Esophagus muscularis mucosa (tissue), 4 donors: ENCODE results near the gene NAIF1. TPM values are rescaled to one million over a fixed set of nuclear protein-coding genes. Genes with fewer than 3 reads are reported as not detected.

ENCODE experiments used
- DNase-seq: peaks from one replicate; pipeline ENCODE4 v3.0.0-alpha.2; 2017; ENCODE audit errors: extremely low spot score
- H3K27ac ChIP-seq, 4 donors: fragments of 200-600 bp; sonication (generic); replicated peaks in 1 of 4; 1 replicate in 3 of 4; 2 replicates in 1 of 4; pipeline ENCODE4 v1.5.1; 2016 to 2019; ENCODE audit warnings: mild to moderate bottlenecking in 1 of 4
- H3K27me3 ChIP-seq, 4 donors: fragments of 200-600 bp; sonication (generic); one replicate each; pipeline versions ENCODE4 v1.5.1 to v1.6.0; 2016 to 2019
- H3K36me3 ChIP-seq, 4 donors: fragments of 200-600 bp; sonication (generic); one replicate each; pipeline ENCODE4 v1.5.1; 2016 to 2019
- H3K4me1 ChIP-seq, 4 donors: fragments of 200-600 bp; sonication (generic); one replicate each; pipeline ENCODE4 v1.5.1; 2016 to 2019
- H3K4me3 ChIP-seq, 4 donors: fragments of 200-600 bp; sonication (generic); 1 replicate in 2 of 4; 2 replicates in 2 of 4; pipeline ENCODE4 v1.5.1; 2016 to 2019; ENCODE audit warnings: mild to moderate bottlenecking in 4 of 4, moderate library complexity in 1 of 4
- H3K9me3 ChIP-seq, 4 donors: fragments of 200-600 bp; sonication (generic); 1 replicate in 3 of 4; 2 replicates in 1 of 4; pipeline ENCODE4 v1.5.1; 2016 to 2019
- CTCF ChIP-seq, 3 experiments: fragments of 200-600 bp in 2 of 3; fragments of 450-650 bp in 1 of 3; sonication (generic) in 2 of 3; IDR thresholded peaks; one replicate each; pipeline ENCODE4 v1.5.1; 2017 to 2019; ENCODE audit warnings: antibody characterized with exemption in 3 of 3, mild to moderate bottlenecking in 2 of 3, moderate library complexity in 1 of 3
- EP300 ChIP-seq: sonication (generic); formaldehyde crosslinking; IDR thresholded peaks from one replicate; pipeline ENCODE4 v1.6.1; 2017; ENCODE audit warnings: antibody characterized with exemption
- POLR2A ChIP-seq: fragments of 450-650 bp; IDR thresholded peaks from one replicate; pipeline ENCODE4 v1.6.1; 2017; ENCODE audit warnings: antibody characterized with exemption, moderate library complexity, mild to moderate bottlenecking, low read depth
- POLR2AphosphoS5 ChIP-seq, 2 donors: sonication (generic); formaldehyde crosslinking; IDR thresholded peaks; one replicate each; pipeline ENCODE4 v1.6.1; 2017; ENCODE audit warnings: antibody characterized with exemption in 2 of 2
- WGBS: methylation state at CpG from one replicate; pipeline ENCODE4 v1.1.5; 2018; 5-methylcytosine and 5-hydroxymethylcytosine counted together
- intact Hi-C: fragments of 100-400 bp; cut with DNase I; formaldehyde crosslinking; loops from one replicate; pipeline ENCODE4 v1.15.1; 2023
- total RNA-seq, 4 donors: library from RNA; depleted of rRNA; stranded (reverse); fragments of >200 nt; gene quantifications; one replicate each; pipeline versions ENCODE4 v1.1.0 to v1.2.1, GENCODE V29; 2016

Gene NAIF1
- total RNA-seq, 4 donors from 2014 or later = 5.4 to 12.0 (median 9.7) TPM

- no peak for DNase-seq
- intact Hi-C loops = no loop called here
- Histone ChIP-seq H3K36me3 (peaks cover 54 to 73% (median 68%) of the 10 kb centered on the region in 4 donors), H3K27ac (no peak overlapping the region), H3K4me1 (peaks cover 23 to 40% (median 36%) of the 10 kb centered on the region in 4 donors), H3K9me3 (no peaks in the 10 kb centered on the region), H3K4me3 (no peak overlapping the region), H3K27me3 (no peaks in the 10 kb centered on the region)
- WGBS = 88% methylated on average over 23 of the region's 23 CpGs
- TF ChIP-seq POLR2AphosphoS5 (IDR thresholded peaks at IDR 0.05) (no peak), EP300 (no peak)
Observed at GRCh38 chr9:128106940-128107467, 39.9 kb upstream of the NAIF1 start.

- Histone ChIP-seq H3K27ac (peak overlapping the region in 1 of 4 donors; percentile 6), H3K27me3 (no peaks in the 10 kb centered on the region), H3K4me3 (no peak overlapping the region), H3K9me3 (no peaks in the 10 kb centered on the region), H3K36me3 (peaks cover 61 to 80% (median 74%) of the 10 kb centered on the region in 4 donors), H3K4me1 (peaks cover 27 to 47% (median 43%) of the 10 kb centered on the region in 4 donors)
- intact Hi-C loops = no loop called here
- no peak for TF ChIP-seq CTCF (IDR thresholded peaks at IDR 0.05)
- no peak for TF ChIP-seq EP300
- no peak for TF ChIP-seq POLR2A
- no peak for TF ChIP-seq POLR2AphosphoS5 (IDR thresholded peaks at IDR 0.05)
- 88% methylated on average over 14 of the region's 23 CpGs for WGBS
- DNase-seq = no peak
Observed at GRCh38 chr9:128106181-128106939, 39.2 kb upstream of the NAIF1 start.

- no peak for TF ChIP-seq CTCF (IDR thresholded peaks at IDR 0.05)
- TF ChIP-seq POLR2A = no peak
- no peak for TF ChIP-seq EP300
- intact Hi-C loops = no loop called here
- no peaks in the 10 kb centered on the region for H3K9me3 ChIP-seq
- H3K4me3 ChIP-seq = no peak overlapping the region
- no peaks in the 10 kb centered on the region for H3K27me3 ChIP-seq
- peaks cover 34 to 50% (median 49%) of the 10 kb centered on the region in 4 donors for H3K4me1 ChIP-seq
- no peak overlapping the region for H3K27ac ChIP-seq
- DNase-seq = no peak
- peaks cover 65 to 87% (median 79%) of the 10 kb centered on the region in 4 donors for H3K36me3 ChIP-seq
- 84% methylated on average over 11 of the region's 21 CpGs for WGBS
Observed at GRCh38 chr9:128105538-128106175, 38.5 kb upstream of the NAIF1 start.

- 50% methylated on average over 5 of the region's 6 CpGs for WGBS
- Histone ChIP-seq H3K36me3 (peaks cover 65 to 86% (median 79%) of the 10 kb centered on the region in 4 donors), H3K27ac (no peak overlapping the region), H3K27me3 (no peaks in the 10 kb centered on the region), H3K4me1 (peaks cover 46 to 61% (median 59%) of the 10 kb centered on the region in 4 donors), H3K9me3 (no peaks in the 10 kb centered on the region), H3K4me3 (no peak overlapping the region)
- intact Hi-C loops = no loop called here
- DNase-seq = no peak
- TF ChIP-seq POLR2A (peak; percentile 10), CTCF (IDR thresholded peaks at IDR 0.05) (no peak)
Observed at GRCh38 chr9:128104171-128104618, 37.1 kb upstream of the NAIF1 start.

- 47% methylated on average over 5 of the region's 8 CpGs for WGBS
- Histone ChIP-seq H3K27me3 (no peaks in the 10 kb centered on the region), H3K36me3 (peaks cover 65 to 79% (median 73%) of the 10 kb centered on the region in 4 donors), H3K4me3 (no peak overlapping the region), H3K27ac (peak overlapping the region in 1 of 4 donors; percentile 10), H3K4me1 (peaks cover 43 to 59% (median 58%) of the 10 kb centered on the region in 4 donors), H3K9me3 (no peaks in the 10 kb centered on the region)
- intact Hi-C loops = no loop called here
- TF ChIP-seq CTCF (IDR thresholded peaks at IDR 0.05) (peak in 1 of 3 experiments; percentile 6), POLR2AphosphoS5 (IDR thresholded peaks at IDR 0.05) (no peak), POLR2A (no peak), EP300 (no peak)
- no peak for DNase-seq
Observed at GRCh38 chr9:128103589-128103962, 36.5 kb upstream of the NAIF1 start.
